GM13976 (cell line): Measurements from ENCODE around the gene MARCHF3.

Source experiments
- DNase-seq: peaks from one replicate; pipeline ENCODE4 v3.0.0; 2012; ENCODE audit warnings: low spot score
- in situ Hi-C: fragments of 300-500 bp; cut with MboI; formaldehyde crosslinking; loops from one replicate; pipeline ENCODE4 v1.12.0; 2022; ENCODE audit warnings: low sequenced_read_pairs, mixed read lengths, inconsistent platforms; ENCODE audit not compliant: unreplicated experiment
- TF ChIP-seq, protein P1 (sequence below): IDR thresholded peaks from 2 replicates; pipeline ENCODE4 v1.5.1; 2012; ENCODE audit warnings: borderline replicate concordance, mild to moderate bottlenecking; ENCODE audit not compliant: insufficient read depth; ENCODE audit errors: extremely low read depth, missing control alignments, control extremely low read depth

The MARCHF3 gene

GRCh38 chr5:127046343-127047072, 16.1 kb upstream of the MARCHF3 start:
- TF ChIP-seq, protein P1, sequence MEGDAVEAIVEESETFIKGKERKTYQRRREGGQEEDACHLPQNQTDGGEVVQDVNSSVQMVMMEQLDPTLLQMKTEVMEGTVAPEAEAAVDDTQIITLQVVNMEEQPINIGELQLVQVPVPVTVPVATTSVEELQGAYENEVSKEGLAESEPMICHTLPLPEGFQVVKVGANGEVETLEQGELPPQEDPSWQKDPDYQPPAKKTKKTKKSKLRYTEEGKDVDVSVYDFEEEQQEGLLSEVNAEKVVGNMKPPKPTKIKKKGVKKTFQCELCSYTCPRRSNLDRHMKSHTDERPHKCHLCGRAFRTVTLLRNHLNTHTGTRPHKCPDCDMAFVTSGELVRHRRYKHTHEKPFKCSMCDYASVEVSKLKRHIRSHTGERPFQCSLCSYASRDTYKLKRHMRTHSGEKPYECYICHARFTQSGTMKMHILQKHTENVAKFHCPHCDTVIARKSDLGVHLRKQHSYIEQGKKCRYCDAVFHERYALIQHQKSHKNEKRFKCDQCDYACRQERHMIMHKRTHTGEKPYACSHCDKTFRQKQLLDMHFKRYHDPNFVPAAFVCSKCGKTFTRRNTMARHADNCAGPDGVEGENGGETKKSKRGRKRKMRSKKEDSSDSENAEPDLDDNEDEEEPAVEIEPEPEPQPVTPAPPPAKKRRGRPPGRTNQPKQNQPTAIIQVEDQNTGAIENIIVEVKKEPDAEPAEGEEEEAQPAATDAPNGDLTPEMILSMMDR, result no peak
- in situ Hi-C loops, result no loop called here

GRCh38 chr5:127042593-127042992, 12.2 kb upstream of the MARCHF3 start:
- TF ChIP-seq, protein P1, result no peak
- no peak for DNase-seq
- in situ Hi-C loops, result no loop called here

More at GRCh38 chr5:127046343-127047072, 16.1 kb upstream of the MARCHF3 start:
- no peak for DNase-seq

- DNase-seq, result no peak
- in situ Hi-C loops, result no loop called here
- TF ChIP-seq, protein P1, result no peak
Measured at GRCh38 chr5:127041571-127041970, 11.2 kb upstream of the MARCHF3 start.

DNA sequence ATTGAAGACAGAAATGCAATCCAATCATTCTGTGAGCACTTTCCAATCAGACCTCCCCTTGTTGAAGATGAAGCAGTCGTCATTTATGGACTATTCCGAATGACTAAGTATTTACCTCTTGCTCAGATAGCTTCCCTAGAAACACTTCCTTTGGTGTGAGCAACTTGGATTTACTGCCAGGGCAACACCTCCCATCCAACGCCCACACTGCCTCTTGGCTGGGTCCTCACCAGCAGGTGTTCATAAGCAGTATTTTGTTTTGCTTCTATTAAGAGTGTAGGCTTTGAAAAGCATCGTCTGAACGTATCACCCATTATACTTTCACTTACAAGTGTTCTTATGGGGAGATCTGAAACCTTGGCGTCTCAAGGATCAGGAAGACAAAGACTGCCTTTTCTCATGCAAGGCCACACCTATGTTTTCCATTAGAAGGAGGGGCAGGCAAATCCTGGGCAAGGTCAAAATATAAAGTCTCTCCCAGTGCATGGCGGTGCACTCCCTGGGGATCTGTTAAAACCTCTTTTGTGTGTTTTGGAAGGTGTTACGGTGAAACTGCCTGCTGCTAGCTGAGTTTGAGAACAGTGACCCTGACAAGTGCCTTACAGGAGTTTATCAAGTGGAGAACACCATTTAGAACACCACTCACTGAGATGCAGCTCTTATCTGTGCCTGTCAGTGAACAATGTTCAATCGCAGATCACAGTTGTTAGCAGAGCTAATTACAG, 10.6 kb upstream of the MARCHF3 start:
- in situ Hi-C loops, result no loop called here

GRCh38 chr5:127038550-127038949, 8.2 kb upstream of the MARCHF3 start:
- DNase-seq, result no peak
- in situ Hi-C loops, result no loop called here
- TF ChIP-seq, protein P1, result no peak

More for the DNA sequence above, 10.6 kb upstream of the MARCHF3 start:
- TF ChIP-seq, protein P1, result no peak
- DNase-seq, result no peak

DNA sequence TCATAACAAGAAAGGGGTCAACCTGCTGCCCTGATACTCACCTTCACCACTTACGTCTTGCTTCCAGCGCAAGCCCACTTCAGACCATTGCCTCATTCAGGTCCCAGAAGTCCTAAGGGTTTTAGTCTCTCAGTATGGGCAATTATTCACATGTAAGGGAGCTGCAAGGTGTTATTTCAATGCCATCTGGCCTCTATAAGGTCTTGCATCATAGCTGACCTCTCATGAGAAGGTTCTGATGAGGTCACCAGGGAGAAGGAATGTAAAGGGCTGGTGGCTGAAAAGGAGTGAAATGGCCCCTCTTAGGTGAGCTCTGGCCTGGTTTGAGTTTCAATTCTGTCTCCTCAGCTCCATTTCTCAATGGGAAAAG, 1.5 kb upstream of the MARCHF3 start:
- in situ Hi-C loops, result no loop called here
- no peak for DNase-seq
- TF ChIP-seq, protein P1, result no peak
